ENCODE measurements around the gene NMUR2.

Gene NMUR2, protein sequence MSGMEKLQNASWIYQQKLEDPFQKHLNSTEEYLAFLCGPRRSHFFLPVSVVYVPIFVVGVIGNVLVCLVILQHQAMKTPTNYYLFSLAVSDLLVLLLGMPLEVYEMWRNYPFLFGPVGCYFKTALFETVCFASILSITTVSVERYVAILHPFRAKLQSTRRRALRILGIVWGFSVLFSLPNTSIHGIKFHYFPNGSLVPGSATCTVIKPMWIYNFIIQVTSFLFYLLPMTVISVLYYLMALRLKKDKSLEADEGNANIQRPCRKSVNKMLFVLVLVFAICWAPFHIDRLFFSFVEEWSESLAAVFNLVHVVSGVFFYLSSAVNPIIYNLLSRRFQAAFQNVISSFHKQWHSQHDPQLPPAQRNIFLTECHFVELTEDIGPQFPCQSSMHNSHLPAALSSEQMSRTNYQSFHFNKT

DNA sequence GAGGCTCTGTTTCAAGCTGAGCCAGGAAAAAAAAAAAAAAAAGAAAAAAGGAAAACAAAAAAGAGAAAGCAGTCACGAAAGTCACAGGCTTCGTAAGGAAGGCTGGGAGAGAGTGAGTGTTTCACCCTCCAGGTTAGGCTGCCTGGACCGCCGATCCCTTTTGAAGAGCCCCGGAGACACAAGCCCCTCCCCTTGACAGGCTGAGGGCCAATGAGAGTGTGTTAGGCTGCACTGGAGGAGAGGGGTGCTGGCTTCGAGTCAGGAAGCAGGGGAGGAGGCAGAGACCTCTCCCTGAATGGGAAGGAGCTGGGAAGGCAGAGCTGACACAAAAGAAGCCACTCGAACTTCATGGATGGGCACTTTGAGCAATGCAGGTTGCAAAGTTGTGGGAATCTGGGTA, at the start of gene NMUR2:
TSS of gene NMUR2 (minus strand) at position 135 of the 400 bp plus-strand sequence. CDS start 166 bp downstream, outside the sequence.
- TF ChIP-seq, protein P1, sequence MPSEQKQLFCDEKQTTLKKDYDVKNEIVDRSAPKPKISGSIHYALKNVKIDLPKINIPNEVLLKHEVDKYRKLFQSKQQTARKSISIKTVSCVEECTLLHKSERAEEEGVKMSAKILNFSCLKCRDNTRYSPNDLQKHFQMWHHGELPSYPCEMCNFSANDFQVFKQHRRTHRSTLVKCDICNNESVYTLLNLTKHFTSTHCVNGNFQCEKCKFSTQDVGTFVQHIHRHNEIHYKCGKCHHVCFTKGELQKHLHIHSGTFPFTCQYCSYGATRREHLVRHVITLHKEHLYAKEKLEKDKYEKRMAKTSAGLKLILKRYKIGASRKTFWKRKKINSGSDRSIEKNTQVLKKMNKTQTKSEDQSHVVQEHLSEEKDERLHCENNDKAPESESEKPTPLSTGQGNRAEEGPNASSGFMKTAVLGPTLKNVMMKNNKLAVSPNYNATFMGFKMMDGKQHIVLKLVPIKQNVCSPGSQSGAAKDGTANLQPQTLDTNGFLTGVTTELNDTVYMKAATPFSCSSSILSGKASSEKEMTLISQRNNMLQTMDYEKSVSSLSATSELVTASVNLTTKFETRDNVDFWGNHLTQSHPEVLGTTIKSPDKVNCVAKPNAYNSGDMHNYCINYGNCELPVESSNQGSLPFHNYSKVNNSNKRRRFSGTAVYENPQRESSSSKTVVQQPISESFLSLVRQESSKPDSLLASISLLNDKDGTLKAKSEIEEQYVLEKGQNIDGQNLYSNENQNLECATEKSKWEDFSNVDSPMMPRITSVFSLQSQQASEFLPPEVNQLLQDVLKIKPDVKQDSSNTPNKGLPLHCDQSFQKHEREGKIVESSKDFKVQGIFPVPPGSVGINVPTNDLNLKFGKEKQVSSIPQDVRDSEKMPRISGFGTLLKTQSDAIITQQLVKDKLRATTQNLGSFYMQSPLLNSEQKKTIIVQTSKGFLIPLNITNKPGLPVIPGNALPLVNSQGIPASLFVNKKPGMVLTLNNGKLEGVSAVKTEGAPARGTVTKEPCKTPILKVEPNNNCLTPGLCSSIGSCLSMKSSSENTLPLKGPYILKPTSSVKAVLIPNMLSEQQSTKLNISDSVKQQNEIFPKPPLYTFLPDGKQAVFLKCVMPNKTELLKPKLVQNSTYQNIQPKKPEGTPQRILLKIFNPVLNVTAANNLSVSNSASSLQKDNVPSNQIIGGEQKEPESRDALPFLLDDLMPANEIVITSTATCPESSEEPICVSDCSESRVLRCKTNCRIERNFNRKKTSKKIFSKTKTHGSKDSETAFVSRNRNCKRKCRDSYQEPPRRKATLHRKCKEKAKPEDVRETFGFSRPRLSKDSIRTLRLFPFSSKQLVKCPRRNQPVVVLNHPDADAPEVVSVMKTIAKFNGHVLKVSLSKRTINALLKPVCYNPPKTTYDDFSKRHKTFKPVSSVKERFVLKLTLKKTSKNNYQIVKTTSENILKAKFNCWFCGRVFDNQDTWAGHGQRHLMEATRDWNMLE (tag by site-specific recombination; conservative IDR thresholded peaks at IDR 0.05; ENCODE audit: low read depth), result no peak
- TF ChIP-seq KLF16 (tag by site-specific recombination; IDR thresholded peaks at IDR 0.05) (no peak), ZNF510 (tag by site-specific recombination; IDR thresholded peaks at IDR 0.05; ENCODE audit: insufficient replicate concordance) (no peak), ZNF23 (tag by site-specific recombination; IDR thresholded peaks at IDR 0.05; ENCODE audit: borderline replicate concordance) (no peak), ZNF626 (tag by site-specific recombination; IDR thresholded peaks at IDR 0.05) (no peak), ZNF16 (tag by site-specific recombination; IDR thresholded peaks at IDR 0.05; ENCODE audit: low read depth) (no peak), ZFP41 (tag by site-specific recombination; IDR thresholded peaks at IDR 0.05; ENCODE audit: borderline replicate concordance) (no peak), ZNF24 (tag by site-specific recombination; IDR thresholded peaks at IDR 0.05) (no peak), ZNF416 (tag by site-specific recombination; IDR thresholded peaks at IDR 0.05) (no peak), ZNF677 (tag by site-specific recombination; IDR thresholded peaks at IDR 0.05) (no peak)
- TF ChIP-seq, protein P2, sequence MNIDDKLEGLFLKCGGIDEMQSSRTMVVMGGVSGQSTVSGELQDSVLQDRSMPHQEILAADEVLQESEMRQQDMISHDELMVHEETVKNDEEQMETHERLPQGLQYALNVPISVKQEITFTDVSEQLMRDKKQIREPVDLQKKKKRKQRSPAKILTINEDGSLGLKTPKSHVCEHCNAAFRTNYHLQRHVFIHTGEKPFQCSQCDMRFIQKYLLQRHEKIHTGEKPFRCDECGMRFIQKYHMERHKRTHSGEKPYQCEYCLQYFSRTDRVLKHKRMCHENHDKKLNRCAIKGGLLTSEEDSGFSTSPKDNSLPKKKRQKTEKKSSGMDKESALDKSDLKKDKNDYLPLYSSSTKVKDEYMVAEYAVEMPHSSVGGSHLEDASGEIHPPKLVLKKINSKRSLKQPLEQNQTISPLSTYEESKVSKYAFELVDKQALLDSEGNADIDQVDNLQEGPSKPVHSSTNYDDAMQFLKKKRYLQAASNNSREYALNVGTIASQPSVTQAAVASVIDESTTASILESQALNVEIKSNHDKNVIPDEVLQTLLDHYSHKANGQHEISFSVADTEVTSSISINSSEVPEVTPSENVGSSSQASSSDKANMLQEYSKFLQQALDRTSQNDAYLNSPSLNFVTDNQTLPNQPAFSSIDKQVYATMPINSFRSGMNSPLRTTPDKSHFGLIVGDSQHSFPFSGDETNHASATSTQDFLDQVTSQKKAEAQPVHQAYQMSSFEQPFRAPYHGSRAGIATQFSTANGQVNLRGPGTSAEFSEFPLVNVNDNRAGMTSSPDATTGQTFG (tag by site-specific recombination; IDR thresholded peaks at IDR 0.05; ENCODE audit: borderline replicate concordance), result no peak
- Histone ChIP-seq H3K27ac (ENCODE audit: extremely low read depth, low read depth, low read length) (no peak within 1 kb of the TSS), H3K4me1 (ENCODE audit: control insufficient read depth, insufficient read depth, low read length) (no peaks in the 10 kb centered on the region), H3K9me3 (ENCODE audit: control insufficient read depth, insufficient read depth, low read depth, low read length) (no peaks in the 10 kb centered on the region), H3K4me3 (ENCODE audit: low read depth, low read length) (no peak within 1 kb of the TSS), H3K36me3 (ENCODE audit: control insufficient read depth in 2 of 2, insufficient read depth in 1 of 2, low read length in 2 of 2) (no peaks in the 10 kb centered on the region)
- ChIA-PET CTCF (interaction anchor here (0.6 kb wide), 1 partner anchor 57 kb away, joined by 5 read pairs; no protein-coding TSS in a partner anchor), POLR2A (no interaction called here)

DNA sequence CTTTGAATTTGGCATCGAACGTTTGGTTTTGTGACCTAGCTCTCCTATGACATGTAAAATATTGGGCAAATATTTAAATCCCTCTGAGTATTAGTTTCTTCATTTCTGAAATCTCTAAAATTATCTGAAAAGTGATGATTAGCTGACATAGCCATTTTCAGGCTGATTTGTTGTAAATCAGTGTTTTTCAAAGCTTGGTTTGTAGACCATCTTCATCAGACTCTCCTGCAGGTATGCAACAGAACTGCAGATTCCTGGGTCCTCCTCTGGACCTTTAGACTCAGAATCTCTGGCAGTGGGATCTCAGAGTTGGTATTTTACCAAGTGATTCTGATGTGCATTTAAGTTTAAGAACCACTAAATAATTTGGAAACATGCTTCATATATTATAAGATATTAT, 38.9 kb upstream of the NMUR2 start:
- no peak for TF ChIP-seq ZNF707 (tag by site-specific recombination; IDR thresholded peaks at IDR 0.05)
- TF ChIP-seq, protein P3, sequence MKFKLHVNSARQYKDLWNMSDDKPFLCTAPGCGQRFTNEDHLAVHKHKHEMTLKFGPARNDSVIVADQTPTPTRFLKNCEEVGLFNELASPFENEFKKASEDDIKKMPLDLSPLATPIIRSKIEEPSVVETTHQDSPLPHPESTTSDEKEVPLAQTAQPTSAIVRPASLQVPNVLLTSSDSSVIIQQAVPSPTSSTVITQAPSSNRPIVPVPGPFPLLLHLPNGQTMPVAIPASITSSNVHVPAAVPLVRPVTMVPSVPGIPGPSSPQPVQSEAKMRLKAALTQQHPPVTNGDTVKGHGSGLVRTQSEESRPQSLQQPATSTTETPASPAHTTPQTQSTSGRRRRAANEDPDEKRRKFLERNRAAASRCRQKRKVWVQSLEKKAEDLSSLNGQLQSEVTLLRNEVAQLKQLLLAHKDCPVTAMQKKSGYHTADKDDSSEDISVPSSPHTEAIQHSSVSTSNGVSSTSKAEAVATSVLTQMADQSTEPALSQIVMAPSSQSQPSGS (tag by site-specific recombination; IDR thresholded peaks at IDR 0.05; ENCODE audit: low read depth), result no peak
- TF ChIP-seq, protein P4, sequence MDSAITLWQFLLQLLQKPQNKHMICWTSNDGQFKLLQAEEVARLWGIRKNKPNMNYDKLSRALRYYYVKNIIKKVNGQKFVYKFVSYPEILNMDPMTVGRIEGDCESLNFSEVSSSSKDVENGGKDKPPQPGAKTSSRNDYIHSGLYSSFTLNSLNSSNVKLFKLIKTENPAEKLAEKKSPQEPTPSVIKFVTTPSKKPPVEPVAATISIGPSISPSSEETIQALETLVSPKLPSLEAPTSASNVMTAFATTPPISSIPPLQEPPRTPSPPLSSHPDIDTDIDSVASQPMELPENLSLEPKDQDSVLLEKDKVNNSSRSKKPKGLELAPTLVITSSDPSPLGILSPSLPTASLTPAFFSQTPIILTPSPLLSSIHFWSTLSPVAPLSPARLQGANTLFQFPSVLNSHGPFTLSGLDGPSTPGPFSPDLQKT (IDR thresholded peaks at IDR 0.05; ENCODE audit: borderline replicate concordance, low read depth, low read length), result no peak
- no peak for TF ChIP-seq ZSCAN30 (tag by site-specific recombination; IDR thresholded peaks at IDR 0.05)
- no peak for TF ChIP-seq ZNF404 (tag by site-specific recombination; IDR thresholded peaks at IDR 0.05)
- TF ChIP-seq ZNF837 (tag by site-specific recombination; IDR thresholded peaks at IDR 0.05), result no peak
- Histone ChIP-seq H3K4me3 (ENCODE audit: low read depth, low read length) (no peak overlapping the region), H3K4me1 (ENCODE audit: control insufficient read depth, insufficient read depth, low read length) (no peaks in the 10 kb centered on the region), H3K9me3 (ENCODE audit: control insufficient read depth, insufficient read depth, low read depth, low read length) (no peaks in the 10 kb centered on the region), H3K27ac (ENCODE audit: extremely low read depth, low read depth, low read length) (no peak overlapping the region), H3K36me3 (ENCODE audit: control insufficient read depth in 2 of 2, insufficient read depth in 1 of 2, low read length in 2 of 2) (no peaks in the 10 kb centered on the region)
- POLR2A ChIA-PET, result no interaction called here
- CTCF ChIA-PET, result interaction anchor here (0.7 kb wide), 1 partner anchor 129 kb away, joined by 5 read pairs; no protein-coding TSS in a partner anchor
